Fibroblast of peridontal ligament (primary cell): ENCODE results near the gene LNX1.

ENCODE experiments used
- DNase-seq: peaks from one replicate; pipeline ENCODE4 v3.0.0-alpha.2; 2010; ENCODE audit errors: extremely low read depth

Gene LNX1

GRCh38 chr4:53599632-53600031 lies 8.3 kb upstream of the LNX1 start:
- no peak for DNase-seq

DNA sequence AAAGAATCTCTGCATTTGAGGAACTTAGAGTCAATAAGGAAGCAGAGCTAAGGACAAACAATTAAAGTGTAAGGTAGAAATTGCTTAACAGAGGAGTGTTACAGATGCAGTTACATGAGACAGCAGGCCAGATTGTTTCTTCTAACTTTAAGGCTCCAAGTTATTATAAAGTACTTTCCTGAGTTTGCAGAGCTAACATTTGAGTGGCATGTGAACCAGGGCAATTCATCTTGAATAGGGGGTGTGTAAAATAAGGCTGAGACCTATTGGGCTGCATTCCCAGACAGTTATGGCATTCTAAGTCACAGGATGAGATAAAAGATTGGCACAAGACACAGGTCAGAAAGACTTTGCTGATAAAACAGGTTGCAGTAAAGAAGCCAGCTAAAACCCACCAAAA lies 7.6 kb upstream of the LNX1 start:
- DNase-seq: no peak

- no peak for DNase-seq
Measured at GRCh38 chr4:53598483-53598882, 7.2 kb upstream of the LNX1 start.

DNA sequence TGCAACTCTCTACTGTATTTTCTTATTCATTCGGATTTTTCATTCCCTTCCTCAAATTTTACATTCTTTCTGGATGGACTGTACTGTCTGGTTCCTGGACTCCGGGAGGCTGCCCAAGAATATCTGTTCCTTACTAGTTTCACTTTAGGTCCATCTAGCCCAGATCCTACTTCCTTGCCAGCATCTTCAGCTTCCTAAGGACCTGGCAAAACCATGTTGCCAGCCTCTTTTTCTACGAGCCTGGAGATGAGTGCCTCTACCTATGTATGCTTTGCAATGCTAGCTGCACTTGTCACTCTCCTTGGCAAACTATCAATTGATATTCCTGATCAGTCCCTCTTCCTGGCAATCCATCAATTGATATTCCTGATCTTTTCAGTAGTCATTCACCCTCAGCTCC lies 5.6 kb upstream of the LNX1 start:
- DNase-seq: peak; percentile 35

GRCh38 chr4:53595834-53596233 lies 4.5 kb upstream of the LNX1 start:
- DNase-seq: no peak

- no peak for DNase-seq
Measured at GRCh38 chr4:53595204-53595603, 3.9 kb upstream of the LNX1 start.

DNA sequence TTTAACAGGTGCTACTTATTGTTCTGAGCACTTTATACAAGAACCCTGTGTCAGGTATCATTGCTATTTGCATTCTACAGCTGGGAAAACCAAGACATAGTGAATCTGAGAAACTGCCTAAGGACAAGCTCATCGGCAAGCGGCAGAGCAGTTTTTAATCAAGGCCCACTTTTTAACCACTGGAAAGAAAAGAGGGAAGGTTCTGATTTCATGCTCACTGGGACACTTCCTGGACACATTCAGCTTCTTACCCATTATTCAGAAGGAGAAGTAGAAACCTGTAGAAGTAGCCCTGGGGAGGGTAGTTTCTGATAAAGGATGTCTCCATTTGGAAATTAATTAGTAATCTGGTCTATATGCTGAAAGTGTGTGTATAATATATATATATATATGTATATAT lies 2.5 kb upstream of the LNX1 start:
- no peak for DNase-seq

DNA sequence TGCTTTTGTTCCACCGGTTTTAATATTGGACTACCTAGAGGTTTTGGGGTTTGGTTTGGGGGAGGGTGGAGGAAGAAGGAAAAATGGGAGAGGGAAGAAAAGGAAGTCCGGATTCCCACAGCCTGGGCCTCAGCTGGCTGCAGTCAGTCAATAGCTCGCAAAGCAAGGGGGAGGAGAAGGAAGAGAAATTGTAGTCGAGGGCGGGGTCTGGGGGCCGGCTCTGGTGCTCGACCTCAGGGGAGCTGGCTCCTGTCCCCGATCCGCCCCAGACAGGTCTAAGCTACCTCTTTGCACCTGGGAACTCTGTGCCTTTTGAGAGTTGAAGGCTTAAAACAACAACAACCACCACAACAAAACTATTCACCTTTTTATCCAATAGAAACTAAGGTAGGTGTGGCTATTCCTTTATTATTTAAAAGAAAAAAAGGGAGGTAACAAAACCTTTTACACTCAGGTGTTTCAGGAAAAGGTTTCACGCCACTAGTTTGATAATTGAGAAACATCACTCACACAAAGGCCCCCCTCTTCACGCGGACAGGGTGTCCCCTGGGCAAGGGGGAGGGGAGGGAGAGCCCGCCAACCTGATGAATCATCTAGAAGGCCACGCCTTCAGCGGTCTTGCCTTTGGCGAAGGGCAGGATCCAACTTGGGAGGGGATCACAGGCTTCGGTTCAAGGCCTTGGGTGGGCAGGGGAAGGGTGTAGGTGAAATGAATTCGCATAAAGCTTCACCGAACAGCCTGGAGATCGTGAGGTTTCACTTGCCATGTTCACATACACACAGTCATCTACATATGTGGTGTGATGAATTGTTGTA lies 1.6 kb upstream of the LNX1 start:
- DNase-seq: no peak

DNA sequence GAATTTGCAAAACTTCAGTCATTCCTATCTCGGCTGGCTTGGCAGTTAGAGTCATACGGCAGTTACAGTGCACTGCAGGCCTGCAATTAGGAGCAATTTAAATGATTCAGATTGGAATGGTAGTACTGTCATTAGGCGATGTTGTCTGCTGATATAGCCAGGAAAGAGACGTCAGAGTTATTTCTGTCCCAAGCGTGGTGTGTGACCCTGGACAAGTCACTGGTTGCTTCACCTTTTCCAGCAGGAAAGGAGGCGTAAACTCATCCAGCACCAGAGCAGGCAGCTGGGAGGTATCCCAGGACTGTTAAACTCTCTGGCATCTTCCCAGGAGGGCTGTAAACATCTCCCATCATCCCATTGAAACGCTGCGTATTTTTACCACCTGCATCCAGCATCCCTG lies 836 bp upstream of the LNX1 start:
- DNase-seq: peak; percentile 21

DNA sequence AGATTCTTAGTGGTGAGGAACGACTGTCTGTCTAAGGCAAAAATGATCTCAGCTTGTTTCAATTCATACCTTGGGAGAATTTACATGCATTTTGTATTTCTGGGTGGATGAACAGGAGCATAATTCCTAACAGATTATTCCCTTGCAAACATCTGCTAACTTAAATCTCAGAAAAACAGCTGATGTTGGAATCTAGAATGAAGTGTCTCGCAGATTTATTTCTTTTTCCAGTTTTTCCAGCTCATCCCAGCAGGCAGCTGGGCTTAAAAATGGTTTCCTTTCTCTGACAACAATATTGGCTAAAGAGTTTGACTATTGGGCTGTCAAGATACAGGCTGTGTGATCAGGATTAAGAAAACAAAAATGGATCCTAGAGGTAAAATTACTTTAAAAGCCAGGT lies 1.1 kb downstream of the LNX1 start:
- DNase-seq: no peak

DNA sequence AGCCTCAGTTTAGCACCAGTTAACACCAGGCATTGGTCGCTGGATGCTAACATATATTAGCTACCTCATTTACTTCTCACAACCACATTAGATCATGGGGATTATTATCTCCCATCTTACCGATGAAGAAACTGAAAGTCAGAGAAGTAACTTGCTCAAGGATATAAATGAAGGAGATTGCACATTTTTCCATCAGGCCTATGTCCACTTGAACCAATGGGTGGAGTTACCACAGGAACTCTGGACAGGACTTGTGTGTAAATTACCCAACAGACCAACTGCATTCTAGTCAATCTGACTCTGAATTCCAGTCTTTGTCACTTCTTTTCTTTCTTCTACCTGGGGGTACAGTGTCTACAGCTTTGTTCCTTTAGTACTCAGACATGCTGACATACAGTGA lies 1.8 kb downstream of the LNX1 start:
- DNase-seq: no peak

DNA sequence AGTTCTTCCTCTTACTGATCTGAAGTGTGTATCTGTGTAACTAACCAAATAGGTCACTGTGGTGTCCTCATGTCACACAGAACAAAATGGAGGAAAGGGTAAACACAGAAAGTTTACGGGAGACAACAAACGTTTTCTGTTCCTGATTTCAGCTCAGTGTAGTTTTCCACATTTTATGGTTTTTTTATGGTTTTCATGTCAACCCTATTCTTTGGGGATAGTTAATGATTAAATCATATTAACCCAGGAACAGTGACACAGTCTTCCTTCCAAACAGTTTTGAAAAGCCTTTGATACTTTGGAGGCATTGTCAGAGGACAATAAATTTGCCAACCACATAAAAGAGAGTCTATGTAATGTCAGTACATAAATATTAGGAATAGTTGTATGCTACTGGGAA lies 4.2 kb downstream of the LNX1 start:
- DNase-seq: no peak

- peak; percentile 97 for DNase-seq
Measured at GRCh38 chr4:53586121-53586816, 5.0 kb downstream of the LNX1 start.

DNA sequence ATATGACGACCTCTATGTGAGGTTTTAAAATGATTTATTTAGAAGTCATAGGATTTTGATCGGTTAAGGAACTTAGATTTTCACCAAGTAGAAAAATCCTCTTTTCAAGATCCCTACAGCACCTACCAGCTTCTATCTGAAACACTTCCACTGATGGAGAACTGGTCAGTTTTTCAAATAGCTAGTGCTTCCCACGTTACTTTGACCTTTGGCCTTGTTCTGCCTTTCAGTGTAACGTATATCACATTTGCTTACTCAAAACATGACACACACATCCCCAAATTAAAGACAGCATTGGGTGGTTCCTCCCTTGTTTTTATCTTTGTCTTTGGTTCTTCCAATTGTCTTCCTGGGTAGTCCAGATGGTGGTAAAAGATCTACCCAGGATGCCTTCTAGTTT lies 6.6 kb downstream of the LNX1 start:
- DNase-seq: no peak

GRCh38 chr4:53583513-53583912 lies 7.8 kb downstream of the LNX1 start:
- DNase-seq: peak; percentile 69

DNA sequence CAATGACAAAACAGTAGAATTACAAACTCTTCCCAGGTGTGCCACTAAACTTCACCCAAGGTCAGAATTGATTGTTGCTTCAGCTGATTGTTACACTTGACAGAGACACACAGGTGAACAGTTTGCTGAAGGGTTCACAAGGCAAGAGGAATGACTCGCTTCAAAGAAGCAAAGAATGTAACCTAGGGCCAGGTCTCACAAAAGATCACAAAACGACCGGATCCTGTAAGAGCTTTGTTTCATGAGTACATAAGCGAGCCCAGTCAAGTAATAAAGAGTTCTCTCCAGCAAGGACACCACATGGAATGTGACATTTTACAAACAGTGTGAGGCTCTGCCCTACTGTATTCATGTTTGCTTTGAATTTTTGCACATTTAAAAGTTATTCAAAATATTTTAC lies 9.1 kb downstream of the LNX1 start:
- no peak for DNase-seq

DNA sequence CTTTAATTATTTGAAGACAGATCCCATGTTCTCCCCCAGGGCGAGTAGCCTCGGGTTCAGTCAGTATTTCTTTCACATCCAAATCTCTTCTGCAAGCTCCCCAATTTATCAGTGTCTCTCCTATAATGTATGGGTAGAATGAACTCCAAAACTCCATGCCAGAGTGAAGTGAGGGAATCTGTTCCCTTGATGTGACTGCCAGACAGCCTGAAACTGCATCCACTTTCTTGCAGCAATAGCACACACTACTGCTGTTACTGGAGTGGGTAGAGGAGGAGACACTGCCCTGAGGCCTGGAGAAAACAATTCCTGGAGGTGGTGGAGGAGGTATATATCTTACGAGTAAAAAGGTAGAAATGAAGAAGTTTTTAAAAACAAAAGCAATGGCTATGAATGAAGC lies 11.0 kb downstream of the LNX1 start:
- no peak for DNase-seq

GRCh38 chr4:53579826-53580225 lies 11.5 kb downstream of the LNX1 start:
- no peak for DNase-seq

DNA sequence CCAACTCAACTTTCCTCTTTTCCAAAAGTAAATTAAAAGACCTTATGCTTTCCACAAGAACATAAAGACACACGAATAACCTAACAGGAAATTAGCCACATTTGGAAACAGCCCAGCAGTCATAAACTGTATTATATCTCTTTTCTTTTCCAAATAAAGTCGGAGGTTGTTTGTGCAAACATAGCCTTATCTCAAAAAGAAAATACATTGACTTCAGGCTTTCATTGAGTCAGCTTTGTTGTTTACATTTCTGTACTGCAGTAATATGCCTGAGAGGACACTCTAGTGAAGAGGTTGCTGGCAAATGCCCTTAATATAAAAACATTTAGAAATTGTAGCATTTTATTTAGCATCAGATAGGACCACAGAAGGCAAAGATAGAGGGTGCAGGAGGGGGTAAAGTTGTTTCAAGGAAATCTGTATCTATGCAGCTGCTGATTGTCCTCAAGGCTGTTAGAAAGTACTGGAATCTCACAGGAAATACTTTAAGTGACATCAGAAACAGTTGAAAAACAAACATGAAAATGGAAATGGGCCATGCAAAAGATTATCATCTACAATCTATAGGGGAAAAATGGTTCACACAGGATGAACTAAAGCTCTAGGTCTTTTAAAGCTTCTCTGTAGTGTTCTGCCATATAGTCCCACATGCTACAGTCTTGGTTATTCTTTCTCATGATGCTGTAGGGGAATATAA lies 14.5 kb downstream of the LNX1 start:
- peak; percentile 32 for DNase-seq

DNA sequence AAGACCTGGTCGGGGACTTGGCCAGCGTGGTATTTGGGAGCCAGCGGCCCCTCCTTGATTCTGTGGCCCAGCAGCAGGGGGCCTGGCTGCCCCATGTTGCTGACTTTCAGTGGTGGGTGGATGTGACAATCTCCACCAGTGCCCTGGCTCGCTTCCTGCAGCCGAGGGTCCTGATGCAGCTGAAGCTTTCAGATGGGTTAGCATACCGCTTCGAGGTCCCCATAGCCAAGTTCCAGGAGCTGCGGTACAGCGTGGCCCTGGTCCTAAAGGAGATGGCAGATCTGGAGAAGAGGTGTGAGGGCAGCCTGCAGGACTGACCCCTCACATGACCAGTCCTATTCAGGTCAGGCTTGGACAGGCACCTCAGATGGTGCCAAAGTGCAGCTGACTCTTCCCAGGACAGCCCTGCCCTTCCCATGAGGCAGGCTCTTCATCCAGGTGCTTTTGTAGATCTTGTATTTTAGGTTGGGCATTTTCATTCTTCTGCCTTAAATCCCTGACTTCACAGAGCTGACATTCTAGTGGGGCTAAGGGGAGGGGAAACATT lies 15.1 kb downstream of the LNX1 start:
- no peak for DNase-seq

DNA sequence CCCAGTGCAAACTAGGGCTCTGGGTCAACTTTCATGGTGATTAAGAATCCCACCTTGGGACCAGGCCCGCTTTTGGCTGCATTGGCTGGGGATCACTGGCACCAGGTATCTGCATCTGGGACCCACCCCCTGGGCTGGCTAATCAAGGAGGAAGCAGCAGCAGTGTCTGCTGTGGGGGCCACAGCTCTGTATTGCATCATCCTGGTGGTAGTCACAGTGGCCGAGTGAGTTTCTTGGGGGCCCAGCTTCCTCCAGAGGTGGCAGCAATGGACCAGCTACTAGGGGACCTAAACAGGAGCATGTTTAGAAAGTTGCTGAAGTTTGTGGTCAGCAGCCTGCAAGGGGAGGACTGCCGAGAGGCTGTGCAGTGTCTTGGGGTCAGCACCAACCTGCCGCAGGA lies 15.7 kb downstream of the LNX1 start:
- DNase-seq: no peak

- no peak for DNase-seq
Measured at GRCh38 chr4:53574528-53574927, 16.8 kb downstream of the LNX1 start.

DNA sequence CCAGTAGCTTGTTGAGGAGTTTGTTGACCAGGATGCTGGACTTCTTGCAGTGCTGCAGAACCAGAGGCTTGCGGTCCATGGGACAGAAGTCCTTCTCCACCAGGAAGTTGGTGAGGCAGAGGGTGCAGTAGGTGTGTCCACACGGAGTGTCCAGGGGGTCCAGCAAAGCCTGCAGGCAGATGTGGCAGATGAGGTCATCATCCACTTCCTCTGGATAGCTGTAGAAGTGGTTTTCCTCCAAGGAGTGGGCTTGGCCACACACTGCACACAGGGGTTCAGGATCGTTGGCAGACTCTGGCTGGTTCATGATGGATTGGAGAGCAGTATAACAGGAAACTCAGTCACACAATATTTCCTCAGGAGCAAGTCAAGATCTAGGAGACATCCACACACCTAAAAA lies 17.6 kb downstream of the LNX1 start:
- no peak for DNase-seq
